ENCODE data around the gene MFN2.

DNA sequence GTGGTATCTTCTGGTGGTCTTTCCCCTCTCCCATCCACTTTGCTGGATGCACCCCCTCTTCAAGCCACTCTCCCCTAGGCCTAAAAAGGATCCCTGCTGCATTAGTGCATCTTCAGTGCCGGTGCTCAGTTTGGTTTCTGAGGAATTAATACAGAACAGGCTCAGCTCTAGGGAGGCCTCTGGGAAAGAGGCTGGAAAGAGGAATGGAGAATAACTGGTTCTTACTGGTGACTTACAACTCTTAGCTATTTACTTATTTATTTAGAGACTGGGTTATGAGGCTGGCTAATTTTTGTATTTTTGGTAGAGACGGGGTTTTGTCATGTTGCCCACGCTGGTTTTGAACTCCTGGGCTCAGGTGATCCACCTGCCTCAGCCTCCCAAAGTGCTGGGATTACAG, 19.0 kb downstream of the MFN2 start:
- TF ChIP-seq CTCF (IDR thresholded peaks at IDR 0.05; ENCODE audit: control extremely low read depth in 1 of 3, insufficient read depth in 1 of 3, low read depth in 1 of 3, low read length in 3 of 3) = no peak
- no peak for TF ChIP-seq POLR2AphosphoS5 (IDR thresholded peaks at IDR 0.05; ENCODE audit: low read depth, low read length)
- no peak for TF ChIP-seq ZNF274 (IDR thresholded peaks at IDR 0.05; ENCODE audit: borderline replicate concordance, extremely low read depth, low read length)
- TF ChIP-seq MAX (IDR thresholded peaks at IDR 0.05) = no peak
- TF ChIP-seq TCF12 (IDR thresholded peaks at IDR 0.05; ENCODE audit: low read depth, low read length) = no peak
- TF ChIP-seq KDM1A (IDR thresholded peaks at IDR 0.05; ENCODE audit: borderline replicate concordance, low read length) = no peak
- TF ChIP-seq POLR2A (IDR thresholded peaks at IDR 0.05; ENCODE audit: control extremely low read depth in 1 of 2, low read depth in 2 of 2, low read length in 2 of 2) = no peak
- TF ChIP-seq USF2 (IDR thresholded peaks at IDR 0.05; ENCODE audit: low read length) = no peak
- no peak for TF ChIP-seq CEBPB (IDR thresholded peaks at IDR 0.05; ENCODE audit: low read depth, low read length)
- no peak for TF ChIP-seq JUND (IDR thresholded peaks at IDR 0.05; ENCODE audit: low read length)
- TF ChIP-seq SUZ12 (IDR thresholded peaks at IDR 0.05; ENCODE audit: low read length) = no peak

Measured in H1 (cell line).